HG02763 (cell line): ENCODE results near the gene CYP3A7.
"Not testable (repeated sequence)": the region's sequence is repeated elsewhere in the genome, so short reads cannot be mapped to it uniquely, and the experiment has no call there.

ENCODE experiments used
- ATAC-seq: cut with Tn5 transposase; IDR thresholded peaks from one replicate; pipeline ENCODE4 v1.9.1; 2021; ENCODE audit warnings: mild to moderate bottlenecking, moderate library complexity; ENCODE audit not compliant: unreplicated experiment

Gene CYP3A7

GRCh38 chr7:99734987-99735386, at the start of gene CYP3A7:
Gene CYP3A7 (minus strand): TSS chr7:99735196. CDS start chr7:99735093, 103 bp downstream.
- ATAC-seq = no peak

GRCh38 chr7:99784007-99784406, 49.0 kb upstream of the CYP3A7 start, which contains the start of gene CYP3A4:
Gene CYP3A4 (minus strand): TSS chr7:99784184. CDS start chr7:99784081, 103 bp downstream.
- ATAC-seq = no peak

- ATAC-seq = no peak
Observed at GRCh38 chr7:99782012-99782953, 47.3 kb upstream of the CYP3A7 start.

- ATAC-seq = no peak
Observed at GRCh38 chr7:99780588-99780987, 45.6 kb upstream of the CYP3A7 start.

- no peak for ATAC-seq
Observed at GRCh38 chr7:99779949-99780348, 45.0 kb upstream of the CYP3A7 start.

GRCh38 chr7:99778880-99779279, 43.9 kb upstream of the CYP3A7 start:
- ATAC-seq = no peak

GRCh38 chr7:99773395-99773794, 38.4 kb upstream of the CYP3A7 start:
- ATAC-seq = not testable (repeated sequence)

DNA sequence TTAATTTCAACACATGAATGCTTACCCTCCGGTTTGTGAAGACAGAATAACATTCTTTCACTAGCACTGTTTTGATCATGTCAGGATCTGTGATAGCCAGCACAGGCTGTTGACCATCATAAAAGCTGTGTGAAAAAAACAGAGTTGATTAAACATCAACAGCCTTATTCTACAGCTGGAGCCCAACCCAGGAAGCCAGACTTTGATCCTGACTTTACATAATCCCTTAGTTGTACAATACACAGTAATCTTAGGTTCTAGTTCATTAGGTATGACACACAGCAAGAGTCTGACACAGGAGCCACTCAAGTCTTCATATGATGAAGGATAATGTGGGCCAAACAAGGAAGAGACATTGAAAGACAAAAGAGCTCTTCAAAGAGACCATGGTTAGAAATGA, 37.6 kb upstream of the CYP3A7 start:
- no peak for ATAC-seq

GRCh38 chr7:99769494-99769893, 34.5 kb upstream of the CYP3A7 start:
- not testable (repeated sequence) for ATAC-seq

GRCh38 chr7:99768471-99768870, 33.5 kb upstream of the CYP3A7 start:
- ATAC-seq = no peak

- peak; percentile 81 for ATAC-seq
Observed at GRCh38 chr7:99767662-99768061, 32.7 kb upstream of the CYP3A7 start.

- no peak for ATAC-seq
Observed at GRCh38 chr7:99766484-99767099, 31.6 kb upstream of the CYP3A7 start.

- no peak for ATAC-seq
Observed at GRCh38 chr7:99764478-99764877, 29.5 kb upstream of the CYP3A7 start.

GRCh38 chr7:99762680-99763327, 27.8 kb upstream of the CYP3A7 start:
- ATAC-seq = no peak

DNA sequence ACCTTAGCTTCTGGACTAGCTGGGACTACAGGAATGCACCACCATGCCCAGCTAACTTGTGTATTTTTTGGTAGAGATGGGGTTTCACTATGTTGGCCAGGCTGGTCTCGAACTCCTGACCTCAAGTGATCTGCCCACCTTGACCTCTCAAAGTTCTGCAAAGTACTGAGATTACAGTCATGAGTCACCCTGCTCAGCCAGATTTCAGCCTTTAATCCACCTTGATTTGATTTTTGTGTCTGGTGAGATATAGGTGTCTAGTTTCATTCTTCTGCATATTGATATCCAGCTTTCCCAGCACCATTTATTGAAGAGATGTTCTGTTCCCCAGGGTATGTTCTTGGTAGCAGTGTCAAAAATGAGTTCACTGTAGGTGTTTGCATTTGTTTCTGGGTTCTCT, 20.1 kb upstream of the CYP3A7 start:
- no peak for ATAC-seq

GRCh38 chr7:99752356-99752755, 17.4 kb upstream of the CYP3A7 start:
- no peak for ATAC-seq

DNA sequence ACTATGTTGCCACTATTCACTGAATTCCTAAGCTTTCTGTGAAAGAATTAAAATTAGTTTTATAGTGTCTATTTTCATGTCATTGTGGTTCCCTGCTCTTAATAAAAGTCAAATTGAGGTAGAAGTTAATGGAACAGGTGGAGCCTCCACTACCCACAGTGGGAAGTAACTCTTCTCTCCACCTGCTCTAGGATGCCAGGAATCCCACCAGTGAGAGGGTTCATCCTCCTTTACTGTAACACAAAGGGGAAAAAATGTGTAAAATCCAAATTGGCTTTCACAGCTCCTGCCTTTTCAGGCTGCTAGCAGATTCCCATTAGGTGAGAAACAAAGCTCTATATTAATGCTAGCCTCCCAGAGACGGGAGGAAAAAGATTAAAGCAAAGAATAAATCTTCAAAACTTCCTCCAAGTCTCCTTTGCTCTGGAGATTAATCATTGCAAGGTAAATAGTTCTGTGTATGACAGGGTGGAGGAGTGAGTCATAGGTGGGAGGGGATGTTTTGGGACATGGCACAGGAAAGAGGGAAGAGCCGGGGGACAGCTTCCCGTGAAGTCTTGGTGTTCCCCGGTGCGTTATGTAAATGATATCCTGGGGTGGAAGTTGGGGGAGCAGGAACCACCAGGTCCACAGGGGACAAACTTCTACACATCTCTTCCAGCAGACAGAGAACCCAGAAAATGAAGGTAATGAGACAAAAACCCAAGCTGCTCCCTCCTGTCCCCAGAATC, 16.5 kb upstream of the CYP3A7 start:
- ATAC-seq = not testable (repeated sequence)

DNA sequence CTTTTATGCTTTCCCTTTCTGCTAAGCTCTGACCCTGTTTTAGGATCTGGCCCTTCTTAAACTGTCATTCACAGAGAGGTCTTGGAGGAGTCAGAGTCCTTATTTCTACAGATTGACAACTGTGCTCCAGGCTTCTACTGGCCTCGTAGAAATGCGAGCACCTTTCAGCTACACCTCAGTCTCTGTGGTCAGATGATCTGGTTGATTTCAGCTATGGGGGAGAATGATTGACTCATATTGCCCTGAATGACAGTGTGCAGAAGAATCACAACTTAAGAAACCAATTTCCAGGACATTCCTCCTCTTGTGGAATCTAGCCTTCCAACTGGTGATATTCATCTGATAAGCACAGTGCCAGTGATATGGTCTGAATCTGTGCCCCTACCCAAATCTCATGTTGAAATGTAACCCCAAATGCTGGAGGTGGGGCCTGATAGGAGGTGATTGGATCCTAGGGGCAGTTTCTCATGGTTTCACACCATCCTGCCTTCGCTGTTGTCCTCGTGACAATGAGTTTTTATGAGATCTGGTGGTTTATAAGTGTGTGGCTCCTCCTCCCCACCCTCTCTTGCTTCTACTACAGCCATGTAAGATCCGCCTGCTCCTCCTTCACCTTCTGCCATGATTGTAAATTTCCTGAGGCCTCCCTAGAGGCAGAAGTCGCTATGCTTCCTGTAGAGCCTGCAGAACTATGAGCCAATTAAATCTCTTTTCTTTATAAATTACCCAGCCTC, 14.0 kb upstream of the CYP3A7 start:
- no peak for ATAC-seq

DNA sequence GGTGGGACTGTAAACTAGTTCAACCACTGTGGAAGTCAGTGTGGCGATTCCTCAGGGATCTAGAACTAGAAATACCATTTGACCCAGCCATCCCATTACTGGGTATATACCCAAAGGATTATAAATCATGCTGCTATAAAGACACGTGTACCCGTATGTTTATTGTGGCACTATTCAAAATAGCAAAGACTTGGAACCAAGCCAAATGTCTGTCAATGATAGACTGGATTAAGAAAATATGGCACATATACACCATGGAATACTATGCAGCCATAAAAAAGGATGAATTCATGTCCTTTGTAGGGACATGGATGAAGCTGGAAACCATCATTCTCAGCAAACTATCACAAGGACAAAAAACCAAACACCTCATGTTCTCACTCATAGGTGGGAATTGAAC, 11.9 kb upstream of the CYP3A7 start:
- ATAC-seq = not testable (repeated sequence)

GRCh38 chr7:99745395-99745794, 10.4 kb upstream of the CYP3A7 start:
- not testable (repeated sequence) for ATAC-seq
